Calu3 (cell line): Measurements from ENCODE around the gene LCLAT1. TPM values are rescaled to one million over a fixed set of nuclear protein-coding genes. Genes with fewer than 3 reads are reported as not detected.

Experiments used
- BruUV-seq: library from RNA; stranded (reverse); fragments of 400-500 nt; replicated peaks from 2 replicates; lab custom pipeline; 2021; lab: Mats Ljungman, UMichigan
- CTCF ChIA-PET: fragments of 300-600 bp; sonication (Branson Sonifier 250); formaldehyde crosslinking; loops from one replicate; lab custom pipeline; 2022; ENCODE audit warnings: antibody characterized with exemption; lab: Charles Lee
- DNase-seq: peaks from one replicate; pipeline ENCODE4 v3.0.0; 2022
- H3K27ac Mint-ChIP-seq: one replicate; pipeline ENCODE4 v1.8.0; 2022; ENCODE audit warnings: mixed read lengths; ENCODE audit not compliant: unreplicated experiment
- H3K27me3 Mint-ChIP-seq: one replicate; pipeline ENCODE4 v1.8.0; 2022; ENCODE audit warnings: mixed read lengths; ENCODE audit not compliant: unreplicated experiment
- H3K36me3 Mint-ChIP-seq: one replicate; pipeline ENCODE4 v1.8.0; 2022; ENCODE audit warnings: mild to moderate bottlenecking, moderate library complexity, mixed read lengths; ENCODE audit not compliant: insufficient read depth, unreplicated experiment
- H3K4me1 Mint-ChIP-seq: one replicate; pipeline ENCODE4 v1.8.0; 2022; ENCODE audit warnings: mild to moderate bottlenecking, low read depth, mixed read lengths; ENCODE audit not compliant: unreplicated experiment
- H3K4me3 Mint-ChIP-seq: one replicate; pipeline ENCODE4 v1.8.0; 2022; ENCODE audit warnings: mild to moderate bottlenecking, low read depth, moderate library complexity, mixed read lengths; ENCODE audit not compliant: unreplicated experiment
- H3K9me3 Mint-ChIP-seq: one replicate; pipeline ENCODE4 v1.8.0; 2022; ENCODE audit warnings: low read depth, mixed read lengths; ENCODE audit not compliant: unreplicated experiment
- intact Hi-C: fragments of 100-400 bp; cut with micrococcal nuclease; formaldehyde crosslinking; loops from one replicate; pipeline ENCODE4 v1.10.0; 2022; ENCODE audit not compliant: unreplicated experiment
- total RNA-seq: library from RNA; stranded (reverse); gene quantifications from 2 replicates; pipeline ENCODE4 v1.2.3, GENCODE V29; 2022
- TF ChIP-seq, protein P1 (sequence below): fragments of 200-600 bp; IDR thresholded peaks from one replicate; pipeline ENCODE4 v1.8.0; 2022; ENCODE audit warnings: antibody characterized with exemption; ENCODE audit not compliant: unreplicated experiment

The LCLAT1 gene
- total RNA-seq, 1 experiment from 2014 or later = 47.6 TPM

DNA sequence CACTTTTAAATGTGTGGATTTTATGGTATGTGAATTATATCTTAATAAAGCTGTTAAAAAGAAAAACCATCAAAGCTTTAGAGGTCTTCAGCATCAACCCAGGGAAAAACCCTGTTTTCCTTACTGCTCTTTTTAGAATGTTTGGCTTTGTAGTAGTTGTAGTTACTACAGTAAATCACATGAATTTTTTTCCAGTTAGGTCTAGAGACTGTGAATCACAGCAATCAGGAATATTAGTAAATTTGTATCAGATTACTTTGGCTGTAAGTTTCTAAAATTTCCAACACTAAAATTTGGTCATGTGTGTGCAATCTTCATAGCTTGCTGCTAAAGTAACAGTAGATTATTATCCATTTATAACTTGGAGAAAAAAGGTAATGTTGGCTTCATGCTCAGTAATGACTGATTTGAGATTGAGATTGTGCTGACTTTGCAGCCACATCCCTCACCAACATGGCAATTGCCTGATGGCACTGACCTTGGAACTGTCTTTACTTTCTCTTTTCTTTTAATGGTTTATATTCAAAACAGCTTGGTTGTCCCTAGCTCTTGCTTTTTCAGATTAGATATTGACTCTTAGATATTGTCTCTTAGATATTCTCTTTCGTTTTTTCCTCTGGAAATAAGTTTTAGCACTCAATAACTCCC lies 41.1 kb downstream of the LCLAT1 start:
- no TSS peak for BruUV-seq
- no peaks in the 10 kb centered on the region for H3K4me1 Mint-ChIP-seq
- no peaks in the 10 kb centered on the region for H3K36me3 Mint-ChIP-seq
- TF ChIP-seq, protein P1, sequence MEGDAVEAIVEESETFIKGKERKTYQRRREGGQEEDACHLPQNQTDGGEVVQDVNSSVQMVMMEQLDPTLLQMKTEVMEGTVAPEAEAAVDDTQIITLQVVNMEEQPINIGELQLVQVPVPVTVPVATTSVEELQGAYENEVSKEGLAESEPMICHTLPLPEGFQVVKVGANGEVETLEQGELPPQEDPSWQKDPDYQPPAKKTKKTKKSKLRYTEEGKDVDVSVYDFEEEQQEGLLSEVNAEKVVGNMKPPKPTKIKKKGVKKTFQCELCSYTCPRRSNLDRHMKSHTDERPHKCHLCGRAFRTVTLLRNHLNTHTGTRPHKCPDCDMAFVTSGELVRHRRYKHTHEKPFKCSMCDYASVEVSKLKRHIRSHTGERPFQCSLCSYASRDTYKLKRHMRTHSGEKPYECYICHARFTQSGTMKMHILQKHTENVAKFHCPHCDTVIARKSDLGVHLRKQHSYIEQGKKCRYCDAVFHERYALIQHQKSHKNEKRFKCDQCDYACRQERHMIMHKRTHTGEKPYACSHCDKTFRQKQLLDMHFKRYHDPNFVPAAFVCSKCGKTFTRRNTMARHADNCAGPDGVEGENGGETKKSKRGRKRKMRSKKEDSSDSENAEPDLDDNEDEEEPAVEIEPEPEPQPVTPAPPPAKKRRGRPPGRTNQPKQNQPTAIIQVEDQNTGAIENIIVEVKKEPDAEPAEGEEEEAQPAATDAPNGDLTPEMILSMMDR = no peak
- H3K9me3 Mint-ChIP-seq = no peaks in the 10 kb centered on the region
- H3K27me3 Mint-ChIP-seq = no peaks in the 10 kb centered on the region
- intact Hi-C loops = no loop called here
- H3K27ac Mint-ChIP-seq = no peak overlapping the region
- H3K4me3 Mint-ChIP-seq = no peak overlapping the region
- no peak for DNase-seq
- CTCF ChIA-PET = no interaction called here

DNA sequence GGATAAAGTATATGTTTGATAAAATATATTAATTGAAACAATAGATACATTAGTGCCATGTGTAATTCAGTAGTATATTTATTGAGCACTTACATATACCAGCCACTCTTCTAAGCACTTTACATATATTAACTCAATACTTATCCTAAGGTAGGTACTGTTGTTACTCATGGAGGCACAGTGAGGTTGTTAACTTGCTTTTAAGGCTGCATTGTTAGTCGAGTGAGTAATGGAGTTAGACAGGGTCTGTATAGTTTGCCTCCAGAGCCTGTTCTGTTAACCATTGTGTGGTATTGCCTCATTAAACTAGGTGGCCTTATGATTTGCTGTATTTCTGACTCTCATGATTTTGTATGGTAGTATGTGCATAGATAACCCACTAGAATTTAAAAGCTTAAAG lies 44.2 kb downstream of the LCLAT1 start:
- no peak overlapping the region for H3K4me3 Mint-ChIP-seq
- CTCF ChIA-PET = no interaction called here
- peaks cover 5% of the 10 kb centered on the region for H3K36me3 Mint-ChIP-seq
- no TSS peak for BruUV-seq
- intact Hi-C loops = no loop called here
- H3K9me3 Mint-ChIP-seq = peaks cover 5% of the 10 kb centered on the region
- no peaks in the 10 kb centered on the region for H3K4me1 Mint-ChIP-seq
- H3K27me3 Mint-ChIP-seq = no peaks in the 10 kb centered on the region
- no peak overlapping the region for H3K27ac Mint-ChIP-seq
- DNase-seq = no peak
- TF ChIP-seq, protein P1 = no peak

DNA sequence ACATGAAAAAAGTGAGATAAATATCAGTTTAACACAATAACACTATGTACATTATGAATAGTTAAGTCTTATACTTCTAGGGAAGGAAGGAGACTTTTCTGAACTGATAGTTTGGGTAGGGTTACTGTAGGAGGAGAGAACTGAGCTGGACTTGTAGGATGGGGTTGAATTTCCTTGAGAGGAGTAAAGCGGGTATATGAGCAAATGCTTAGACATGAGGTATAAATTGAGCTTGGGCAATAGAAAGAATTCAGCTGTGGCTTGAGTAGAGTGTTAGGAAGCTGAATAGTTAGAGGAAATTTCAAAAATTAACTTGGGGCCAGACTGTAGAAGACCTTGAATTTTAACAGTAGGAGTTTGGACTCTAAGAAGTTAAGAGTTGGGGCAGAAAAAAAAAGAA lies 45.1 kb downstream of the LCLAT1 start:
- Mint-ChIP-seq H3K27ac (no peak overlapping the region), H3K36me3 (peaks cover 5% of the 10 kb centered on the region), H3K4me1 (no peaks in the 10 kb centered on the region), H3K4me3 (no peak overlapping the region), H3K27me3 (no peaks in the 10 kb centered on the region), H3K9me3 (peaks cover 5% of the 10 kb centered on the region)
- CTCF ChIA-PET = no interaction called here
- DNase-seq = no peak
- TF ChIP-seq, protein P1 = no peak
- intact Hi-C loops = no loop called here
- no TSS peak for BruUV-seq

DNA sequence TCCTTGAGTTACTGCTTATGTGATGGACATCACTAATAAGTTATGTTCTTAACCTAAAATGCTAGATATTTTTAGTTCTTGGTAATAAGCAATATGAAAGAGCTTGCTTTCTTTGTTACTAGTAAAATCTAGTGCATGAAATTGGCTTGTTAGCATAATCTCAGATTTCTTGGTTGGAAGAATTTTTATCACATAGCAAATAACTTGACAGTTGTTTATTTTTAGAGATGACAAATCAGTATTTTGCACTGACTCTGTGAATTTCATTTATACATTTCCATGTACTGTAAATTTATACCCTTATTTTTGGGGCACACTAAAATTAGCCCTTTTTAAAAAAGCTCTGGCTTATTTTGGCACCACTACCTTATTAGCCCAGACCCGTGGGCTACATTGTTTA lies 45.6 kb downstream of the LCLAT1 start:
- DNase-seq = no peak
- TF ChIP-seq, protein P1 = no peak
- no peak overlapping the region for H3K4me3 Mint-ChIP-seq
- no peaks in the 10 kb centered on the region for H3K4me1 Mint-ChIP-seq
- peaks cover 6% of the 10 kb centered on the region for H3K9me3 Mint-ChIP-seq
- H3K36me3 Mint-ChIP-seq = peaks cover 5% of the 10 kb centered on the region
- H3K27ac Mint-ChIP-seq = no peak overlapping the region
- intact Hi-C loops = no loop called here
- BruUV-seq = no TSS peak
- CTCF ChIA-PET = no interaction called here
- no peaks in the 10 kb centered on the region for H3K27me3 Mint-ChIP-seq
